ENCODE measurements around the gene CX3CL1.

DNA sequence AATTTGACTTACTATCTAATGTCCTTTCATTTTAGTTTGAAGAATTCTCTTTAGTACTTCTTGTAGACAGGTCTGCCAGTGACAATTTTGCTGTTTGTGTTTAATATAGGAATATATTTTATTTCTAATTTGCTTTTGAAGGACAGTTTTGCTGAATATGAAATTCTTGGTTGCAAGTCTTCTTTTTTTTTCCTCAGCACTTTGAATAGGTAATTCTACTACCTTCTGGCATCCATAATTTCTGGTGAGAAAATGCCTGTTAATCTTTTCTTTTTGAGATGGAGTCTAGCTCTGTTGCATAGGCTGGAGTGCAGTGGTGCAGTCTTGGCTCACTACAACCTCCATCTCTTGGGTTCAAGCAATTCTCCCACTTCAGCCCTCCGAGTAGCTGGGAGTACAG is 38.9 kb upstream of the CX3CL1 start:
- TF ChIP-seq, protein P1, sequence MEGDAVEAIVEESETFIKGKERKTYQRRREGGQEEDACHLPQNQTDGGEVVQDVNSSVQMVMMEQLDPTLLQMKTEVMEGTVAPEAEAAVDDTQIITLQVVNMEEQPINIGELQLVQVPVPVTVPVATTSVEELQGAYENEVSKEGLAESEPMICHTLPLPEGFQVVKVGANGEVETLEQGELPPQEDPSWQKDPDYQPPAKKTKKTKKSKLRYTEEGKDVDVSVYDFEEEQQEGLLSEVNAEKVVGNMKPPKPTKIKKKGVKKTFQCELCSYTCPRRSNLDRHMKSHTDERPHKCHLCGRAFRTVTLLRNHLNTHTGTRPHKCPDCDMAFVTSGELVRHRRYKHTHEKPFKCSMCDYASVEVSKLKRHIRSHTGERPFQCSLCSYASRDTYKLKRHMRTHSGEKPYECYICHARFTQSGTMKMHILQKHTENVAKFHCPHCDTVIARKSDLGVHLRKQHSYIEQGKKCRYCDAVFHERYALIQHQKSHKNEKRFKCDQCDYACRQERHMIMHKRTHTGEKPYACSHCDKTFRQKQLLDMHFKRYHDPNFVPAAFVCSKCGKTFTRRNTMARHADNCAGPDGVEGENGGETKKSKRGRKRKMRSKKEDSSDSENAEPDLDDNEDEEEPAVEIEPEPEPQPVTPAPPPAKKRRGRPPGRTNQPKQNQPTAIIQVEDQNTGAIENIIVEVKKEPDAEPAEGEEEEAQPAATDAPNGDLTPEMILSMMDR (conservative IDR thresholded peaks at IDR 0.05; ENCODE audit: low read depth, low read length): no peak
- no peak for TF ChIP-seq EZH2phosphoT487 (IDR thresholded peaks at IDR 0.05; ENCODE audit: borderline replicate concordance, low read length)
- no peak for TF ChIP-seq EZH2 (IDR thresholded peaks at IDR 0.05; ENCODE audit: low read length, unreplicated experiment)
